GM19438 (cell line): ENCODE measurements around the gene CST3.
"Not testable (repeated sequence)": the region's sequence is repeated elsewhere in the genome, so short reads cannot be mapped to it uniquely, and the experiment has no call there.

Source experiments
- ATAC-seq: cut with Tn5 transposase; IDR thresholded peaks from one replicate; pipeline ENCODE4 v1.9.1; 2021; ENCODE audit warnings: low read depth; ENCODE audit not compliant: unreplicated experiment

The CST3 gene

GRCh38 chr20:23637282-23638221, at the start of gene CST3:
TSS of gene CST3 (minus strand) at chr20:23637955. CDS start at chr20:23637862, 93 bp downstream.
- ATAC-seq: peak; percentile 53

GRCh38 chr20:23686046-23686750, 48.4 kb upstream of the CST3 start:
- ATAC-seq: no peak

DNA sequence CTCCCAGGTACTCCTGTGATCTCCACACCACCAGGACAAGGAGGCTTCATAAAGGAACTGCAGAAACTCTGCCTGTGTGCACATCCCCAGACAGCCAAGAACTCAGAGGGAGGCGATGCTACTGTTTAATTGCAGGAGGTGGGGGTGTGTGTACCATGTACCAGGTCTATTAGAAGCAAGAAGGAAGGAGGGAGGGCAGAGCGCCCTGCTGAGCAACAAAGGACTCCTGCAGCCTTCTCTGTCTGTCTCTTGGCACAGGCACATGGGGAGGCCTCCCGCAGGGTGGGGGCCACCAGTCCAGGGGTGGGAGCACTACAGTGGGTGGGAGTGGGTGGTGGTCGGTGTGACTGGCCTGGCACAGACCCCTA, 47.8 kb upstream of the CST3 start:
- ATAC-seq: not testable (repeated sequence)

- no peak for ATAC-seq
Observed at GRCh38 chr20:23684261-23684660, 46.5 kb upstream of the CST3 start.

DNA sequence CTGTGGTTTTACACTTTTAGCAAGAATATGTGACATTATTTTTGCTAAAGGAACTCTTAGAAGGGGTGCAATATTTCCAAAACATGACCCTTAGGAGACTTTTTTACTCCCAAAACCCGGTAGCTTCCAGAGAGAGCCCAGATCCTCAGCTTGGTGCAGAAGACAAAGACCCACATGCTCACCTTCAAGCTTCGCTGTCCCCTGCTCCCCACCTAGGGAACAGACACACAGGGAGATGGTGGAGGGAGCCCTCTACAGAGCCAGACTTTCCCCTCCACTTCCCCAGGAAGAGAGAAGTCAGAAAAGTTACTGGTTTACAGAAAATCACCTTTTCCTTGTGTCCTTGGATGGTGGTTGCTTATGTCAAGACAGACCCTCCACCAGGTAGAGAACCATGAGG, 46.1 kb upstream of the CST3 start:
- no peak for ATAC-seq

GRCh38 chr20:23683281-23683680, 45.5 kb upstream of the CST3 start:
- ATAC-seq: no peak

GRCh38 chr20:23680146-23680545, 42.4 kb upstream of the CST3 start:
- ATAC-seq: no peak

GRCh38 chr20:23679133-23680092, 41.7 kb upstream of the CST3 start:
- ATAC-seq: no peak

DNA sequence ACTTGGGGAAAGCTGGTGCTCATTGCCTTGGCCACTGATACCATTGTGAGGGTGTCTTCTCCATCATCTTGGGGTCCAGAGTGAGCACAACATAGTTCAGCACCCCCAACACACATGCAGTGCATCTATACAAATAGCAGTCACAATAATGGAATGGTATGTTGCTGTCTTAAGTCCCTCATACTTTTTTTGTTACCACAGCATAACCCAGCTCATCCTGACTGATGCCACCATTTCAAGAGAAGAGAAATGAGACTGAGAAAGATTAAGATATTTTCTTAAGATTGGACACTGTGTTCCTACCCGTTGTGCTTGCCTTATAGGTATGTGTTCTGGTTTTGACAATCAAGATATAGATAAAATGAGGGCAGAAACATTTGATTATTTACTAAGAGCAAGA, 35.5 kb upstream of the CST3 start:
- ATAC-seq: no peak

- ATAC-seq: no peak
Observed at GRCh38 chr20:23672158-23672557, 34.4 kb upstream of the CST3 start.

DNA sequence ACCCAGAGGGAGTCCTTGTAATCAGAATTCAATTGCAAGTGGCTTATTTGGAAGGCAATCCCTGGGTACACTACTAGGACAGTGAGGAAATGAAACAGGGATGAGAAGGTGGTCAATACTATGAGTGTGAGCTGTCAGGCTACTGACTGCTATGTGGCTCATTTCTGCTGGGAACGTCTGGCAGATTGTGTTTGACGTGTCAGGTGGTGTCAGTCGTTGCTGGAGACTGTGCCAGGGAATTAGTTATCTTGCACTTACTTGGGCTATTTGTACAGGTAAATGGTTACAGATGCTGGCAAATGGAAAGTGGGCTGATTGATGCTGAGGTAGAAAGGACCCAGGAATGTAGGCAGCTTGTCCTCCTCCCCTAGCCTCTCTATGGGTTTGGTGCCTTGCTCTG, 33.7 kb upstream of the CST3 start:
- no peak for ATAC-seq

- no peak for ATAC-seq
Observed at GRCh38 chr20:23670361-23670760, 32.6 kb upstream of the CST3 start.

DNA sequence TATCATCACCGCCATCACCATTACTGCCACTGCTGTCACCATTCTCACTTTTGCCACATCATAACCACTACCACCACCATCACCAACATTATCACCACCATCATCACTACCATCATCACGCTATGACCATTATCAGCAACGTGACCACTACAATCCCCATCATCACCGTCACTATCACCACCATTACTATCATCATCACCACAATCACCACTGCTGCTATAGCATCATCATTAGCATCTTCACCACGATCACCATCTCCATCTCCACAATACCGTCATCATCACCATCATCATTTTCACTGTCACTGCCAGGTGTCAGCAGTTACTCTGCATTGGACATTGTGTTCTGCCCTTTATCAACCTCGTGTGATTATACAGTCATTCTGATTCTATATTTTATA, 32.1 kb upstream of the CST3 start:
- ATAC-seq: no peak

GRCh38 chr20:23669327-23669726, 31.6 kb upstream of the CST3 start:
- ATAC-seq: no peak

DNA sequence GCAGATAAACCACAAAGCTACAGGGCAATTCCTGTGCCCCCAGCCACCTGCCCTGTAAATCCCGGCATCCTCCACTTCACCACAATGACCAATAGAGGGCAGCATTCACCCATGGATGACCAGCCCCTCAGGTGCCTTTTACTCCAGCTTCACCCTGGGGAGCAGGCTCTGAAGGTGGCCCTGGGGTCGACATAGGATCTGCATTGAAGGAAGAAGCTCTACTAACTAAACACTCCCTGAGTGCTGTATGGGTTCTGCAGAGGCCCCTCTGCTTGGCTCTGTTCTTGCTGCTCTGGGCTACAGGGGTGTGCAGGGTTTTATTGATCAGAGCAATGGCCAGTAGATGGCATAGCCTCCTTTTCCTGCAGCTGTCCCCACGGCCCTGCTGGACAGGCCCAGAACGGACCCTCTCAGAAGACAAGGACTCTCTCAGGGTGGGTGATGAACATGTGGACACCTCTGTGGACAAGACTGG, 30.8 kb upstream of the CST3 start:
- no peak for ATAC-seq

GRCh38 chr20:23667666-23668065, 29.9 kb upstream of the CST3 start:
- no peak for ATAC-seq

- ATAC-seq: no peak
Observed at GRCh38 chr20:23666698-23667097, 28.9 kb upstream of the CST3 start.

DNA sequence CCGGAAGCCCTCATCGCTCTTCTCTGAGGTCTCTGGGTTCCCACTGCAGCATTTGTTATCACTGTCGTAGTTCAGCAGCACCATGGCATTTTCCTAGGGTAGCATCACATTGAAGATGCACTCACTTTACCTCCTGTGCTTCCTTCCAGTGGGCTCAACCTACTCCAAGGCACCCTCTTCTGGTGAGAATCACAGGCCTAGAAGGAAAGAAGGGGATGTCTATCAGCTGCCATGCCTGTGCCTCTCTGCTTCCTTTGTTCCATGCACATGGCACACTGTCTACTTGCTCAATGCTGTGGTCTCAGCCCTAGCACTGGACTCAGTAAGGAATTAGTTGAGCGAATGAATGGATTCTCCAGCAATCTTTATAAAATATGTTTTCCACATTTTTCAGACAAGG, 28.4 kb upstream of the CST3 start:
- no peak for ATAC-seq

GRCh38 chr20:23664954-23665353, 27.2 kb upstream of the CST3 start:
- no peak for ATAC-seq

DNA sequence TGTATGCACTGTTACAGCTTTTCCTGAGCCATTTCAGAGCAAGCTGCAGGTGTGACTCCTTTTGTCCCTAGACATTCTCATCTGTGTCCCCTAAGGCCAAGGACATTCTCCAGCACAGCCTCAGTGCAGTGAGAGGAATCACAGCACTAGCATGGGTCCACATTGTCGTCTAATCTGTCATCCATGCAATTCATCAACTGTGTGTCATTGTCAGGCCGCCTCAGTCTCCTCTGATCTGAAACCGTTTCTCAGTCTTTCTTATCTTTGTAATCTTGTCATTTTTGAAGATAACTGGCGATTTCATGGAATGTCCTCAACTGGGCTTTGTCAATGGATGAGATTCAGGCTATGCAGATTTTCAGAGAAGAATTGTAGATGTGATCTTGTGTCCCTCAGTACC, 26.3 kb upstream of the CST3 start:
- ATAC-seq: not testable (repeated sequence)

GRCh38 chr20:23663180-23663579, 25.4 kb upstream of the CST3 start:
- ATAC-seq: no peak
